Effector memory CD4-positive, alpha-beta T cell (primary cell): Measurements from ENCODE around the gene FDXR.

ENCODE experiments used
- DNase-seq, 3 donors: peaks; one replicate each; pipeline ENCODE4 v3.0.0-alpha.2; 2020
- H3K27ac ChIP-seq: 2 replicates; pipeline ENCODE4 v1.7.0; 2013; ENCODE audit warnings: mild to moderate bottlenecking, low read length, moderate library complexity; ENCODE audit not compliant: insufficient read depth, poor library complexity, severe bottlenecking
- H3K27me3 ChIP-seq: replicated peaks from 2 replicates; pipeline ENCODE4 v1.7.0; 2013; ENCODE audit warnings: mild to moderate bottlenecking, low read length; ENCODE audit not compliant: insufficient read depth, control insufficient read depth, poor library complexity, severe bottlenecking
- H3K36me3 ChIP-seq: 2 replicates; pipeline ENCODE4 v1.7.0; 2013; ENCODE audit warnings: mild to moderate bottlenecking, low read length, moderate library complexity; ENCODE audit not compliant: control insufficient read depth, insufficient read depth
- H3K4me1 ChIP-seq: 2 replicates; pipeline ENCODE4 v1.7.0; 2013; ENCODE audit warnings: low read length, mild to moderate bottlenecking; ENCODE audit not compliant: control insufficient read depth, insufficient read depth, poor library complexity, severe bottlenecking
- H3K4me3 ChIP-seq: 2 replicates; pipeline ENCODE4 v1.7.0; 2013; ENCODE audit warnings: low read length, low read depth, mild to moderate bottlenecking; ENCODE audit not compliant: insufficient read depth, poor library complexity, severe bottlenecking
- H3K9me3 ChIP-seq: 2 replicates; pipeline ENCODE4 v1.7.0; 2013; ENCODE audit warnings: mild to moderate bottlenecking, low read length, moderate library complexity; ENCODE audit not compliant: control insufficient read depth

FDXR gene

GRCh38 chr17:74900208-74900607 is 27.4 kb upstream of the FDXR start:
- Histone ChIP-seq H3K27ac (no peak overlapping the region), H3K27me3 (no peaks in the 10 kb centered on the region), H3K4me1 (no peaks in the 10 kb centered on the region), H3K4me3 (no peak overlapping the region), H3K36me3 (no peaks in the 10 kb centered on the region), H3K9me3 (no peaks in the 10 kb centered on the region)
- no peak for DNase-seq

- peaks cover 3% of the 10 kb centered on the region for H3K4me1 ChIP-seq
- DNase-seq = no peak
Observed at GRCh38 chr17:74898376-74898946, 25.7 kb upstream of the FDXR start.

GRCh38 chr17:74893936-74894671 is 21.3 kb upstream of the FDXR start:
- Histone ChIP-seq H3K27me3 (peaks cover 21% of the 10 kb centered on the region), H3K4me1 (peaks cover 9% of the 10 kb centered on the region), H3K36me3 (no peaks in the 10 kb centered on the region), H3K27ac (no peak overlapping the region), H3K9me3 (no peaks in the 10 kb centered on the region), H3K4me3 (no peak overlapping the region)
- no peak for DNase-seq

More at GRCh38 chr17:74898376-74898946, 25.7 kb upstream of the FDXR start:
- Histone ChIP-seq H3K27ac (no peak overlapping the region), H3K9me3 (no peaks in the 10 kb centered on the region), H3K36me3 (no peaks in the 10 kb centered on the region), H3K27me3 (peaks cover 9% of the 10 kb centered on the region), H3K4me3 (no peak overlapping the region)

GRCh38 chr17:74892974-74893911 is 20.4 kb upstream of the FDXR start, which contains the start of gene FADS6:
TSS of gene FADS6 (minus strand) at chr17:74893633. CDS start at chr17:74893595, 38 bp downstream.
- Histone ChIP-seq H3K9me3 (no peaks in the 10 kb centered on the region), H3K27ac (no peak within 1 kb of the TSS), H3K4me1 (peaks cover 9% of the 10 kb centered on the region), H3K27me3 (peaks cover 21% of the 10 kb centered on the region), H3K4me3 (peak within 1 kb of the TSS; percentile 42), H3K36me3 (no peaks in the 10 kb centered on the region)
- DNase-seq = no peak

- H3K27me3 ChIP-seq = peaks cover 21% of the 10 kb centered on the region
- no peaks in the 10 kb centered on the region for H3K36me3 ChIP-seq
- no peaks in the 10 kb centered on the region for H3K9me3 ChIP-seq
- DNase-seq = no peak
- no peak overlapping the region for H3K4me3 ChIP-seq
- peaks cover 9% of the 10 kb centered on the region for H3K4me1 ChIP-seq
- no peak overlapping the region for H3K27ac ChIP-seq
Observed at GRCh38 chr17:74892013-74892841, 19.4 kb upstream of the FDXR start.

- DNase-seq = no peak
- Histone ChIP-seq H3K4me3 (no peak overlapping the region), H3K36me3 (no peaks in the 10 kb centered on the region), H3K4me1 (peaks cover 9% of the 10 kb centered on the region), H3K27me3 (peaks cover 21% of the 10 kb centered on the region), H3K9me3 (no peaks in the 10 kb centered on the region), H3K27ac (no peak overlapping the region)
Observed at GRCh38 chr17:74890554-74890953, 17.8 kb upstream of the FDXR start.

GRCh38 chr17:74888469-74888868 is 15.7 kb upstream of the FDXR start:
- Histone ChIP-seq H3K27me3 (peaks cover 12% of the 10 kb centered on the region), H3K4me3 (no peak overlapping the region), H3K9me3 (no peaks in the 10 kb centered on the region), H3K36me3 (no peaks in the 10 kb centered on the region), H3K4me1 (peaks cover 7% of the 10 kb centered on the region), H3K27ac (no peak overlapping the region)
- no peak for DNase-seq

GRCh38 chr17:74883241-74883745 is 10.5 kb upstream of the FDXR start:
- H3K4me1 ChIP-seq = no peaks in the 10 kb centered on the region
- H3K9me3 ChIP-seq = no peaks in the 10 kb centered on the region
- DNase-seq = no peak
- no peaks in the 10 kb centered on the region for H3K27me3 ChIP-seq
- H3K4me3 ChIP-seq = no peak overlapping the region
- no peak overlapping the region for H3K27ac ChIP-seq
- no peaks in the 10 kb centered on the region for H3K36me3 ChIP-seq

GRCh38 chr17:74882517-74883240 is 9.9 kb upstream of the FDXR start:
- no peaks in the 10 kb centered on the region for H3K27me3 ChIP-seq
- H3K36me3 ChIP-seq = no peaks in the 10 kb centered on the region
- no peaks in the 10 kb centered on the region for H3K9me3 ChIP-seq
- H3K4me3 ChIP-seq = no peak overlapping the region
- no peak for DNase-seq
- no peak overlapping the region for H3K27ac ChIP-seq
- H3K4me1 ChIP-seq = no peaks in the 10 kb centered on the region
